HCT116 (cell line): Measurements from ENCODE around the gene CACNB2. TPM values are rescaled to one million over a fixed set of nuclear protein-coding genes. Genes with fewer than 3 reads are reported as not detected.

ENCODE experiments used
- ATAC-seq: fragments of 200-7000 bp; cut with Tn5 transposase; 2 replicates; pipeline ENCODE4 v1.9.1; 2020; ENCODE audit warnings: mild to moderate bottlenecking, moderate library complexity
- BruUV-seq: library from RNA; stranded (reverse); fragments of 400-500 nt; replicated peaks from 2 replicates; lab custom pipeline; 2021; lab: Mats Ljungman, UMichigan
- CTCF ChIA-PET: fragments of 300-600 bp; sonication (Branson Sonifier 250); formaldehyde crosslinking; loops from one replicate; lab custom pipeline; 2021; ENCODE audit warnings: antibody characterized with exemption; lab: Charles Lee
- POLR2A ChIA-PET: fragments of 300-600, 350-600 bp; sonication (Branson Sonifier 250); formaldehyde crosslinking; loops from one replicate; lab custom pipeline; 2021; ENCODE audit warnings: antibody characterized with exemption; lab: Charles Lee
- RAD21 ChIA-PET, 2 experiments: fragments of 300-600 bp; sonication (Branson Sonifier 250); formaldehyde crosslinking; loops; one replicate each; lab custom pipeline; 2023; ENCODE audit warnings: low total read pairs in 2 of 2; ENCODE audit not compliant: uncharacterized antibody in 2 of 2, unreplicated experiment in 2 of 2, low non-redundant PET in 1 of 2; lab: Charles Lee
- DNase-seq: peaks from one replicate; pipeline ENCODE4 v3.0.0-alpha.2; 2010; ENCODE audit warnings: low read depth, low spot score
- H2AFZ ChIP-seq: fragments of 200-600 bp; shearing (Covaris generic), sonication (generic); 2 replicates; pipeline ENCODE4 v1.6.1; 2017; ENCODE audit warnings: low read depth, mixed run types, mixed read lengths, antibody characterized with exemption, low read length; ENCODE audit not compliant: poor library complexity, severe bottlenecking
- H3K27ac ChIP-seq: 2 replicates; pipeline ENCODE4 v1.5.1; 2012; ENCODE audit warnings: low read depth, low read length
- H3K27me3 ChIP-seq: fragments of 200-600 bp; sonication (generic); 2 replicates; pipeline ENCODE4 v1.6.1; 2016; ENCODE audit warnings: mixed run types, low read length, mixed read lengths; ENCODE audit not compliant: insufficient read depth
- H3K36me3 ChIP-seq, 2 experiments: fragments of 200-500 bp in 1 of 2; fragments of 200-600 bp in 1 of 2; sonication (Bioruptor generic) in 1 of 2; sonication (generic) in 1 of 2; 2 replicates each; pipeline versions ENCODE4 v1.5.1 to v1.6.1; 2014 to 2016; ENCODE audit warnings: low read length in 2 of 2, inconsistent platforms in 1 of 2, mixed read lengths in 1 of 2, mixed run types in 1 of 2; ENCODE audit not compliant: insufficient read depth in 2 of 2, control insufficient read depth in 1 of 2
- H3K4me1 ChIP-seq, 2 experiments: fragments of 200-600 bp in 1 of 2; sonication (generic) in 1 of 2; 2 replicates each; pipeline versions ENCODE4 v1.5.1 to v1.6.1; 2012 to 2017; ENCODE audit warnings: low read length in 2 of 2, inconsistent platforms in 1 of 2, mild to moderate bottlenecking in 1 of 2, mixed read lengths in 1 of 2, mixed run types in 1 of 2, moderate library complexity in 1 of 2; ENCODE audit not compliant: insufficient read depth in 2 of 2, control insufficient read depth in 1 of 2
- H3K4me2 ChIP-seq: fragments of 200-600 bp; sonication (generic); 2 replicates; pipeline ENCODE4 v1.6.1; 2017; ENCODE audit warnings: mixed run types, low read length, mixed read lengths
- H3K4me3 ChIP-seq, 2 experiments: fragments of 200-600 bp in 1 of 2; sonication (generic) in 1 of 2; replicated peaks in 1 of 2; 2 replicates each; pipeline ENCODE4 v1.5.1; 2011 to 2016; ENCODE audit warnings: low read length in 2 of 2, control low read depth in 1 of 2, low read depth in 1 of 2, mild to moderate bottlenecking in 1 of 2, mixed read lengths in 1 of 2, mixed run types in 1 of 2
- H3K79me2 ChIP-seq: fragments of 200-600 bp; sonication (generic); 2 replicates; pipeline ENCODE4 v1.6.1; 2017; ENCODE audit warnings: mild to moderate bottlenecking, mixed run types, low read length, moderate library complexity, mixed read lengths; ENCODE audit not compliant: insufficient read depth
- H3K9ac ChIP-seq: fragments of 200-600 bp; sonication (generic); 2 replicates; pipeline ENCODE4 v1.6.1; 2016; ENCODE audit warnings: low read length, mixed read lengths
- H3K9me2 ChIP-seq: fragments of 200-600 bp; sonication (generic), shearing (Covaris generic); 2 replicates; pipeline ENCODE4 v1.6.1; 2017; ENCODE audit warnings: mixed run types, mild to moderate bottlenecking, moderate library complexity; ENCODE audit not compliant: insufficient read depth
- H3K9me3 ChIP-seq, 2 experiments: fragments of 200-500 bp in 1 of 2; fragments of 200-600 bp in 1 of 2; sonication (Bioruptor generic) in 1 of 2; sonication (generic) in 1 of 2; 2 replicates each; pipeline ENCODE4 v1.6.1; 2014 to 2017; ENCODE audit warnings: low read length in 2 of 2, mixed read lengths in 2 of 2, inconsistent platforms in 1 of 2, low read depth in 1 of 2, mild to moderate bottlenecking in 1 of 2, mixed run types in 1 of 2, moderate library complexity in 1 of 2; ENCODE audit not compliant: control insufficient read depth in 1 of 2, insufficient read depth in 1 of 2
- H4K20me1 ChIP-seq: fragments of 200-600 bp; sonication (generic), shearing (Covaris generic); 2 replicates; pipeline ENCODE4 v1.6.1; 2017; ENCODE audit warnings: mixed run types, mild to moderate bottlenecking, moderate library complexity; ENCODE audit not compliant: insufficient read depth
- EZH2 ChIP-seq: fragments of 200-600 bp; sonication (generic); IDR thresholded peaks from 2 replicates; pipeline ENCODE4 v1.6.1; 2017; ENCODE audit warnings: antibody characterized with exemption, mixed run types
- FOSL1 ChIP-seq: IDR thresholded peaks from 2 replicates; pipeline ENCODE4 v1.6.1; 2012; ENCODE audit warnings: low read depth
- POLR2A ChIP-seq: IDR thresholded peaks from 2 replicates; pipeline ENCODE4 v1.7.0; 2011; ENCODE audit warnings: borderline replicate concordance; ENCODE audit not compliant: insufficient read depth, insufficient read length; ENCODE audit errors: extremely low read depth
- SP1 ChIP-seq: IDR thresholded peaks from 2 replicates; pipeline ENCODE4 v1.6.1; 2012; ENCODE audit warnings: low read depth
- ZFX ChIP-seq: fragments of 450-650 bp; IDR thresholded peaks from 2 replicates; pipeline ENCODE4 v1.6.1; 2017
- intact Hi-C: fragments of 100-400 bp; cut with micrococcal nuclease; formaldehyde crosslinking; loops from 2 replicates; pipeline ENCODE4 v1.10.0; 2022
- total RNA-seq: library from RNA; stranded (reverse); gene quantifications from one replicate; pipeline ENCODE4 v1.2.1, GENCODE V29; 2021; ENCODE audit not compliant: unreplicated experiment
- TF ChIP-seq, protein P1 (sequence below): IDR thresholded peaks from 2 replicates; pipeline ENCODE4 v1.6.1; 2012; ENCODE audit warnings: low read depth
- TF ChIP-seq, protein P2 (sequence below): IDR thresholded peaks from 2 replicates; pipeline ENCODE4 v1.6.1; 2012

The CACNB2 gene
- total RNA-seq, 1 experiment from 2014 or later = 0.71 TPM

DNA sequence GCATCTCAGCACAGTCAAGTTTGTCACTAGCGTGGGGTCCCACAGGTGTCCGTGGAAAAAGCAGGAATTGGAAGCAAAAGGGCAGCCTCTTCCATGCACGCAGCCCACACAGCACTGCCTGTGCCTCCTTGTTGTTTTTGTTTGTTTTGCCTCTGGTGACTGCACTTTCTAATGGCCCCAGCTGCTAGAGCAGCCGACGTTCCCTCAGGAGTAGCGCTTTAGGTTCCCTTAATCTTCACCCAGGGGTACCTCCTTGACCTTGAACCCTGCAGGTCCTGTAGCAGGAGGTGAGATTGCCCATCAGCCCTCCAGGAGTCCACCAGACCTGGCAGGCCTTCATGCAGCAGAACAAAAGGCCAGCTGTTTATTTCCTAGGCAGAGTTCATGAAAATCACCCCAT, 210.1 kb downstream of the CACNB2 start:
- Histone ChIP-seq H3K4me1 (no peaks in the 10 kb centered on the region), H4K20me1 (no peaks in the 10 kb centered on the region), H3K9ac (no peak overlapping the region), H2AFZ (no peak overlapping the region), H3K9me3 (no peaks in the 10 kb centered on the region), H3K4me2 (no peak overlapping the region), H3K36me3 (no peaks in the 10 kb centered on the region), H3K27me3 (no peaks in the 10 kb centered on the region), H3K79me2 (no peaks in the 10 kb centered on the region), H3K4me3 (no peak overlapping the region), H3K27ac (no peak overlapping the region), H3K9me2 (no peaks in the 10 kb centered on the region)
- RAD21 ChIA-PET = no interaction called here
- BruUV-seq = no TSS peak
- no peak for DNase-seq
- POLR2A ChIA-PET = no interaction called here
- CTCF ChIA-PET = no interaction called here
- ATAC-seq = no peak
- TF ChIP-seq, protein P1, sequence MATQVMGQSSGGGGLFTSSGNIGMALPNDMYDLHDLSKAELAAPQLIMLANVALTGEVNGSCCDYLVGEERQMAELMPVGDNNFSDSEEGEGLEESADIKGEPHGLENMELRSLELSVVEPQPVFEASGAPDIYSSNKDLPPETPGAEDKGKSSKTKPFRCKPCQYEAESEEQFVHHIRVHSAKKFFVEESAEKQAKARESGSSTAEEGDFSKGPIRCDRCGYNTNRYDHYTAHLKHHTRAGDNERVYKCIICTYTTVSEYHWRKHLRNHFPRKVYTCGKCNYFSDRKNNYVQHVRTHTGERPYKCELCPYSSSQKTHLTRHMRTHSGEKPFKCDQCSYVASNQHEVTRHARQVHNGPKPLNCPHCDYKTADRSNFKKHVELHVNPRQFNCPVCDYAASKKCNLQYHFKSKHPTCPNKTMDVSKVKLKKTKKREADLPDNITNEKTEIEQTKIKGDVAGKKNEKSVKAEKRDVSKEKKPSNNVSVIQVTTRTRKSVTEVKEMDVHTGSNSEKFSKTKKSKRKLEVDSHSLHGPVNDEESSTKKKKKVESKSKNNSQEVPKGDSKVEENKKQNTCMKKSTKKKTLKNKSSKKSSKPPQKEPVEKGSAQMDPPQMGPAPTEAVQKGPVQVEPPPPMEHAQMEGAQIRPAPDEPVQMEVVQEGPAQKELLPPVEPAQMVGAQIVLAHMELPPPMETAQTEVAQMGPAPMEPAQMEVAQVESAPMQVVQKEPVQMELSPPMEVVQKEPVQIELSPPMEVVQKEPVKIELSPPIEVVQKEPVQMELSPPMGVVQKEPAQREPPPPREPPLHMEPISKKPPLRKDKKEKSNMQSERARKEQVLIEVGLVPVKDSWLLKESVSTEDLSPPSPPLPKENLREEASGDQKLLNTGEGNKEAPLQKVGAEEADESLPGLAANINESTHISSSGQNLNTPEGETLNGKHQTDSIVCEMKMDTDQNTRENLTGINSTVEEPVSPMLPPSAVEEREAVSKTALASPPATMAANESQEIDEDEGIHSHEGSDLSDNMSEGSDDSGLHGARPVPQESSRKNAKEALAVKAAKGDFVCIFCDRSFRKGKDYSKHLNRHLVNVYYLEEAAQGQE = no peak
- TF ChIP-seq FOSL1 (no peak), SP1 (no peak), EZH2 (no peak), POLR2A (no peak), ZFX (no peak)
- TF ChIP-seq, protein P2, sequence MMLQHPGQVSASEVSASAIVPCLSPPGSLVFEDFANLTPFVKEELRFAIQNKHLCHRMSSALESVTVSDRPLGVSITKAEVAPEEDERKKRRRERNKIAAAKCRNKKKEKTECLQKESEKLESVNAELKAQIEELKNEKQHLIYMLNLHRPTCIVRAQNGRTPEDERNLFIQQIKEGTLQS = no peak
- intact Hi-C loops = no loop called here

DNA sequence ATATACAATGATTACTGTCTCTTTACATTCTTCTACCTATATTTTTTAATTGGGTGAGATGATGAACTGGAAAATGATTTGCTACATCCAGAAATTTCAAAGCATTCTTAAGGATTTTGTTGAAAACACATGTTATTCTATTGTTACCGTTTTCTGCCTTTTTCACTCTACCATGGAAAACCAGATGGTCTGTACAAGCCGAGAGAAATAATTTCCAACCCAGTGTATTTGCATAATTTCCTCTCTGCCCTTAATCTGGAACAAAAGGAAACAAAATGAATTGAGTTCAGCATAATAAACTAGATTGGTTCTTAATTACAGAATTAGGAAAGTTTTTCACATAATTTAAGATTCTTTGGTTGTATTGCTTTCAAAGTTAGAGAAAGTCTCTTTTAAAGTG, 211.2 kb downstream of the CACNB2 start:
- Histone ChIP-seq H2AFZ (no peak overlapping the region), H3K9ac (no peak overlapping the region), H3K9me3 (no peaks in the 10 kb centered on the region), H3K4me3 (no peak overlapping the region), H3K4me1 (no peaks in the 10 kb centered on the region), H3K79me2 (no peaks in the 10 kb centered on the region), H3K27me3 (no peaks in the 10 kb centered on the region), H3K4me2 (no peak overlapping the region), H3K27ac (no peak overlapping the region), H4K20me1 (no peaks in the 10 kb centered on the region), H3K9me2 (no peaks in the 10 kb centered on the region), H3K36me3 (no peaks in the 10 kb centered on the region)
- ChIA-PET POLR2A (no interaction called here), CTCF (no interaction called here), RAD21 (no interaction called here)
- BruUV-seq = no TSS peak
- intact Hi-C loops = no loop called here
- TF ChIP-seq EZH2 = no peak
- TF ChIP-seq, protein P2 = no peak
- TF ChIP-seq SP1 = no peak
- DNase-seq (no peak), ATAC-seq (no peak)
